Ishikawa (cell line): ENCODE measurements around the gene HOXB4.

Experiments
- CEBPB ChIP-seq: IDR thresholded peaks from 2 replicates; pipeline ENCODE4 v1.6.1; 2012
- CREB1 ChIP-seq: IDR thresholded peaks from 2 replicates; pipeline ENCODE4 v1.6.1; 2012; ENCODE audit warnings: low read depth
- EGR1 ChIP-seq: IDR thresholded peaks from 2 replicates; pipeline ENCODE4 v1.6.1; 2012
- EP300 ChIP-seq: IDR thresholded peaks from 2 replicates; pipeline ENCODE4 v1.6.1; 2012; ENCODE audit warnings: borderline replicate concordance
- MAX ChIP-seq: IDR thresholded peaks from 2 replicates; pipeline ENCODE4 v1.6.1; 2012
- NFIC ChIP-seq: IDR thresholded peaks from 2 replicates; pipeline ENCODE4 v1.6.1; 2012
- RAD21 ChIP-seq: IDR thresholded peaks from 2 replicates; pipeline ENCODE4 v1.6.1; 2012; ENCODE audit warnings: low read depth
- REST ChIP-seq: IDR thresholded peaks from 2 replicates; pipeline ENCODE4 v1.6.1; 2012; ENCODE audit warnings: low read depth, mild to moderate bottlenecking
- TAF1 ChIP-seq: IDR thresholded peaks from 2 replicates; pipeline ENCODE4 v1.6.1; 2012; ENCODE audit warnings: low read depth, mild to moderate bottlenecking
- TCF12 ChIP-seq: IDR thresholded peaks from 2 replicates; pipeline ENCODE4 v1.6.1; 2012; ENCODE audit warnings: low read depth
- TEAD4 ChIP-seq: IDR thresholded peaks from 2 replicates; pipeline ENCODE4 v1.6.1; 2012
- USF1 ChIP-seq: IDR thresholded peaks from 2 replicates; pipeline ENCODE4 v1.6.1; 2012
- YY1 ChIP-seq: IDR thresholded peaks from 2 replicates; pipeline ENCODE4 v1.6.1; 2012; ENCODE audit warnings: low read depth

- TF ChIP-seq EP300, result no peak
- TF ChIP-seq MAX, result no peak
- TF ChIP-seq REST, result no peak
- TF ChIP-seq TAF1, result no peak
- no peak for TF ChIP-seq NFIC
- no peak for TF ChIP-seq CEBPB
- no peak for TF ChIP-seq RAD21
- TF ChIP-seq TEAD4, result no peak
- no peak for TF ChIP-seq USF1
- TF ChIP-seq CREB1, result no peak
- no peak for TF ChIP-seq EGR1
- no peak for TF ChIP-seq YY1
- no peak for TF ChIP-seq TCF12
Observed at GRCh38 chr17:48527547-48527932, 50.6 kb downstream of the HOXB4 start.
